SU-DHL-6 (cell line): Measurements from ENCODE around the gene TMEM59L.

Source experiments
- EZH2phosphoT487 ChIP-seq: fragments of 200-600 bp; sonication (generic), shearing (Covaris generic); conservative IDR thresholded peaks from 2 replicates; pipeline ENCODE4 v1.6.1; 2018; ENCODE audit warnings: mild to moderate bottlenecking, antibody characterized with exemption, low read length, moderate library complexity, mixed read lengths
- TF ChIP-seq, protein P1 (sequence below): fragments of 200-600 bp; sonication (generic); IDR thresholded peaks from one replicate; pipeline ENCODE4 v1.5.1; 2017; ENCODE audit warnings: antibody characterized with exemption, mild to moderate bottlenecking, low read length, moderate library complexity; ENCODE audit not compliant: insufficient read depth, poor library complexity, severe bottlenecking

DNA sequence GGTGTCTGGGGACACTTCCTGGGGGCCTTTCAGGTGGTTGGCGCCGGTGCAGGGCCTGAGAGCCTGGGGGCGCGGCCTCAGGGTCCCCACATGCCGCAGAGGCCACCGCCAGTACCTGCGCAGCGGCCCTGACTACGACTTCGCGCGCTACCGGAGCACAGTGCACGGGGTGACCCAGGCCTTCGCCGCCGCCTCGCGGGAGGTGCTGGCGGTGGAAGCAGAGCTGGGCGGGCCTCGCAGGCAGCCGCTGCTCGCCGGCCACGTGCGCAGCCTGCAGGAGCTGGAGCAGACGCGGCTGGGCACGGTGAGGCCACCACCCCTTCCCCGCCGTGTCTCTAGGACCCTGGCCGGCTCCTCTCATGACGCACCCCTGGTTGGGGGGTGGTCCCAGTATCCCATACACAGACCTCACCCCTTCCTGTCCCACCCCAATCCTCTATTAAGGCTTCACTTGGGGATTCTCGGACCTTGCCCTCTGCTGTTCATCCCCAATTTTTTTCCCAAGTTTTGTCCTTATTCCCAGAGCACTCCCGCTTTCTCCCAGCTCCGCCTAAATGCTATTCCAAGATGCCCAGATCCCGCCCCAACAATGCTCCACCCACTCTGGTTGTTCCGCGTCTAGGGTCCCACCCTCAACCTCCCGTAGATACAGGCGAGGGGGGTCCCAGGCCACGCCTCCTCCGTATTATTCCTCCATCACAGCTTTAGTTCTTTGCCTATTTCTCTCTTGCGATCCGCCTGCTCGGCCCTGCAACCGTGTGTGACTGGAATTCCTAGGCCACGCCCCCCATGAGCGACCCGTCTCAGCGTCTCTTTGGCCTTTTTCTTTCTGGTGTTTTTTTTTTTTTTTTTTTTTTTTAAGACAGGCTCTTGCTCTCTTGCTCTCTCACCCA lies 23.0 kb upstream of the TMEM59L start:
- TF ChIP-seq, protein P1, sequence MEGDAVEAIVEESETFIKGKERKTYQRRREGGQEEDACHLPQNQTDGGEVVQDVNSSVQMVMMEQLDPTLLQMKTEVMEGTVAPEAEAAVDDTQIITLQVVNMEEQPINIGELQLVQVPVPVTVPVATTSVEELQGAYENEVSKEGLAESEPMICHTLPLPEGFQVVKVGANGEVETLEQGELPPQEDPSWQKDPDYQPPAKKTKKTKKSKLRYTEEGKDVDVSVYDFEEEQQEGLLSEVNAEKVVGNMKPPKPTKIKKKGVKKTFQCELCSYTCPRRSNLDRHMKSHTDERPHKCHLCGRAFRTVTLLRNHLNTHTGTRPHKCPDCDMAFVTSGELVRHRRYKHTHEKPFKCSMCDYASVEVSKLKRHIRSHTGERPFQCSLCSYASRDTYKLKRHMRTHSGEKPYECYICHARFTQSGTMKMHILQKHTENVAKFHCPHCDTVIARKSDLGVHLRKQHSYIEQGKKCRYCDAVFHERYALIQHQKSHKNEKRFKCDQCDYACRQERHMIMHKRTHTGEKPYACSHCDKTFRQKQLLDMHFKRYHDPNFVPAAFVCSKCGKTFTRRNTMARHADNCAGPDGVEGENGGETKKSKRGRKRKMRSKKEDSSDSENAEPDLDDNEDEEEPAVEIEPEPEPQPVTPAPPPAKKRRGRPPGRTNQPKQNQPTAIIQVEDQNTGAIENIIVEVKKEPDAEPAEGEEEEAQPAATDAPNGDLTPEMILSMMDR: no peak
- TF ChIP-seq EZH2phosphoT487: no peak
